Hepatocyte (in vitro differentiated cells): ENCODE results near the gene GTSE1. TPM values are rescaled to one million over a fixed set of nuclear protein-coding genes. Genes with fewer than 3 reads are reported as not detected.

Experiments
- DNase-seq: peaks from one replicate; pipeline ENCODE4 v3.0.0-alpha.2; 2016; ENCODE audit warnings: low spot score
- H2AFZ ChIP-seq: fragments of 200-600 bp; sonication (generic); 2 replicates; pipeline ENCODE4 v1.6.0; 2016; ENCODE audit warnings: antibody characterized with exemption, mild to moderate bottlenecking
- H3K27ac ChIP-seq: fragments of 200-600 bp; sonication (generic); 2 replicates; pipeline ENCODE4 v1.5.1; 2016; ENCODE audit warnings: mild to moderate bottlenecking
- H3K27me3 ChIP-seq: fragments of 200-600 bp; sonication (generic); 2 replicates; pipeline ENCODE4 v1.6.1; 2016
- H3K36me3 ChIP-seq: fragments of 200-600 bp; sonication (generic); replicated peaks from 2 replicates; pipeline ENCODE4 v1.5.1; 2016; ENCODE audit warnings: low read depth; ENCODE audit not compliant: insufficient read depth
- H3K4me1 ChIP-seq: fragments of 200-600 bp; sonication (generic); 2 replicates; pipeline ENCODE4 v1.5.1; 2016; ENCODE audit warnings: mild to moderate bottlenecking, moderate library complexity; ENCODE audit not compliant: insufficient read depth
- H3K4me2 ChIP-seq: fragments of 200-600 bp; sonication (generic); 2 replicates; pipeline ENCODE4 v1.6.0; 2016
- H3K4me3 ChIP-seq: fragments of 200-600 bp; sonication (generic); 2 replicates; pipeline ENCODE4 v1.5.1; 2016; ENCODE audit warnings: mild to moderate bottlenecking
- H3K79me2 ChIP-seq: fragments of 200-600 bp; sonication (generic); 2 replicates; pipeline ENCODE4 v1.6.0; 2017; ENCODE audit warnings: mild to moderate bottlenecking
- H3K9me2 ChIP-seq: fragments of 200-600 bp; sonication (generic); replicated peaks from 2 replicates; pipeline ENCODE4 v1.6.0; 2017; ENCODE audit warnings: mild to moderate bottlenecking; ENCODE audit not compliant: insufficient read depth
- H3K9me3 ChIP-seq: fragments of 200-600 bp; sonication (generic); 2 replicates; pipeline ENCODE4 v1.5.1; 2016; ENCODE audit warnings: low read depth, mild to moderate bottlenecking
- H4K20me1 ChIP-seq: fragments of 200-600 bp; sonication (generic); 2 replicates; pipeline ENCODE4 v1.6.0; 2016; ENCODE audit warnings: mild to moderate bottlenecking; ENCODE audit not compliant: insufficient read depth, poor library complexity, severe bottlenecking
- CTCF ChIP-seq: fragments of 200-600 bp; sonication (generic); IDR thresholded peaks from 2 replicates; pipeline ENCODE4 v1.5.1; 2016; ENCODE audit warnings: antibody characterized with exemption, mild to moderate bottlenecking; ENCODE audit not compliant: poor library complexity
- EZH2 ChIP-seq: fragments of 200-600 bp; sonication (generic); IDR thresholded peaks from 2 replicates; pipeline ENCODE4 v1.6.1; 2016; ENCODE audit warnings: antibody characterized with exemption, mild to moderate bottlenecking, borderline replicate concordance
- EZH2phosphoT487 ChIP-seq: fragments of 200-600 bp; sonication (generic); IDR thresholded peaks from one replicate; pipeline ENCODE4 v1.6.1; 2018; ENCODE audit warnings: antibody characterized with exemption, mild to moderate bottlenecking, low read depth, moderate library complexity; ENCODE audit not compliant: unreplicated experiment, severe bottlenecking
- WGBS: methylation state at CpG from one replicate; pipeline ENCODE4 v1.1.6; 2016; ENCODE audit warnings: low lambda C conversion rate; ENCODE audit errors: missing lambda C conversion rate; 5-methylcytosine and 5-hydroxymethylcytosine counted together
- polyA plus RNA-seq: library from polyadenylated mRNA; unstranded; fragments of >200 nt; fragmentation: Nextera tagmentation; extraction: Ambion mirVana; gene quantifications from 2 replicates; pipeline ENCODE4 v1.2.1, GENCODE V29; 2016
- total RNA-seq: library from RNA; depleted of rRNA; stranded (reverse); fragments of >200 nt; gene quantifications from 2 replicates; pipeline ENCODE4 v1.2.3, GENCODE V29; 2014

The GTSE1 gene
- total and polyA plus RNA-seq, 2 experiments from 2014 or later = 4.1 to 4.4 TPM

GRCh38 chr22:46373159-46373558 is 76.5 kb downstream of the GTSE1 start:
- TF ChIP-seq EZH2phosphoT487 (no peak), EZH2 (no peak), CTCF (no peak)
- H3K4me3 ChIP-seq = no peak overlapping the region
- peaks cover 8% of the 10 kb centered on the region for H3K4me1 ChIP-seq
- no peak overlapping the region for H3K27ac ChIP-seq
- H3K4me2 ChIP-seq = no peak overlapping the region
- H2AFZ ChIP-seq = no peak overlapping the region
- H3K9me3 ChIP-seq = peaks cover 5% of the 10 kb centered on the region
- H3K79me2 ChIP-seq = no peaks in the 10 kb centered on the region
- no peaks in the 10 kb centered on the region for H3K9me2 ChIP-seq
- no peaks in the 10 kb centered on the region for H3K36me3 ChIP-seq
- WGBS = 87% methylated on average over 8 of the region's 8 CpGs
- H3K27me3 ChIP-seq = no peaks in the 10 kb centered on the region
- DNase-seq = no peak
- H4K20me1 ChIP-seq = no peaks in the 10 kb centered on the region

DNA sequence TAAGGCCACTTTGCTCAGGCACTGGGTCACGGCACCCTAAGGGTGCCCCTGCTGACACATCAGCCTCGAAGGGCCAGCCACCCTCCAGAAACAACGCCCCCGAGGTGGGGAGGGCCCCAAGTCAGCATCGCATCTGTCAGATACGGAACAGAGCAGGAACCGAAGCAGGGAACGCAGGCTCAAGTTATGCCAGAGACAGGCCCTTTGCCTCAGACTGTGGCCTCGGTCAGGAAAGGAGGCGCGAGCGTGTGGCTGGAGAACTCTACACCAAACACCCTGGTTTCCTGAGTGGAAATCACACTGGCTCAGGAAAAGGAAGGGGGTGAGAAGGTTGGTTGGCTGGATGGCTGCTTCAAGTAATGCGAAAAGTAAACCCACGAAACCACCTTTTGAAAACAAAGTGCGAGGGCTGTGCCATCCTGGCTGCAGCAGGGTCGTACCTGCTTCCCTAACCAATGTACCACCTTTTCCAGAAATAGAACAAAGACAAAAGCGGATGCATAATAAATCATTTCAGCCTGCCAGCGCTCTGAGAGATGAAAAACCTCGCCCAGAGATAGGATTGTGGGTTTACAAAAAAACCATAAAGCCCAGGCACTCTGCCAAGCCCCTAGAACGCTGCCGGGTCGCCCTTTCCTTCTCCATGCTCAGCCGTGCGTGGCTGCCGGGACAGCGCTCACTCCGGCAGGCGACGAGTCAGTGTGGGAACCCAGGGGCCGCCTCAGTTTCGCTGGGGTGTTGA is 77.4 kb downstream of the GTSE1 start:
- no peak overlapping the region for H3K27ac ChIP-seq
- 85% methylated on average over 31 of the region's 31 CpGs for WGBS
- H3K4me2 ChIP-seq = no peak overlapping the region
- H3K36me3 ChIP-seq = no peaks in the 10 kb centered on the region
- no peak for DNase-seq
- H4K20me1 ChIP-seq = no peaks in the 10 kb centered on the region
- TF ChIP-seq EZH2phosphoT487 (no peak), CTCF (no peak), EZH2 (no peak)
- no peaks in the 10 kb centered on the region for H3K79me2 ChIP-seq
- H3K4me1 ChIP-seq = peaks cover 18% of the 10 kb centered on the region
- no peaks in the 10 kb centered on the region for H3K9me2 ChIP-seq
- no peak overlapping the region for H3K4me3 ChIP-seq
- no peak overlapping the region for H2AFZ ChIP-seq
- no peaks in the 10 kb centered on the region for H3K27me3 ChIP-seq
- H3K9me3 ChIP-seq = peaks cover 5% of the 10 kb centered on the region

GRCh38 chr22:46374663-46375474 is 78.2 kb downstream of the GTSE1 start:
- no peak for DNase-seq
- WGBS = 97% methylated on average over 38 of the region's 38 CpGs
- TF ChIP-seq CTCF (no peak), EZH2phosphoT487 (no peak), EZH2 (no peak)

More at GRCh38 chr22:46374663-46375474, 78.2 kb downstream of the GTSE1 start:
- Histone ChIP-seq H3K36me3 (no peaks in the 10 kb centered on the region), H3K9me3 (peaks cover 5% of the 10 kb centered on the region), H3K9me2 (no peaks in the 10 kb centered on the region), H3K4me2 (no peak overlapping the region), H3K4me3 (no peak overlapping the region), H4K20me1 (no peaks in the 10 kb centered on the region), H3K27me3 (no peaks in the 10 kb centered on the region), H2AFZ (no peak overlapping the region), H3K79me2 (no peaks in the 10 kb centered on the region), H3K4me1 (peaks cover 25% of the 10 kb centered on the region), H3K27ac (no peak overlapping the region)
